ENCODE data around the gene LIM2. TPM values are rescaled to one million over a fixed set of nuclear protein-coding genes. Genes with fewer than 3 reads are reported as not detected.
A peak's percentile ranks its signal among the peaks of the same experiment; 100 is the strongest.

Gene LIM2
- total and polyA plus RNA-seq, 10 donors, result not detected

GRCh38 chr19:51341976-51342580 is 45.7 kb downstream of the LIM2 start, which contains the start of gene VSIG10L:
VSIG10L (minus strand) TSS chr19:51342139; CDS start chr19:51342124, 15 bp downstream.
- no peak for DNase-seq
- Histone ChIP-seq H3K27me3 (replicated peaks in 1 of 7) (peaks cover 0 to 12% (median 0%) of the 10 kb centered on the region in 7 donors), H3K4me3 (no peak within 1 kb of the TSS), H3K27ac (peak within 1 kb of the TSS in 2 of 8 donors; percentile 7 to 33), H3K36me3 (peaks cover 0 to 28% (median 13%) of the 10 kb centered on the region in 6 donors), H3K4me1 (peaks cover 9 to 63% (median 30%) of the 10 kb centered on the region in 6 donors), H3K9me3 (no peaks in the 10 kb centered on the region)
- 58 to 71% (median 58%) methylated on average over 3 of the region's 3 CpGs for WGBS, 5 donors
- no peak for TF ChIP-seq POLR2AphosphoS5 (IDR thresholded peaks at IDR 0.05)
- TF ChIP-seq POLR2A (IDR thresholded peaks at IDR 0.05), result no peak
- no peak for TF ChIP-seq CTCF (IDR thresholded peaks at IDR 0.05 in 8 of 11, conservative IDR thresholded peaks at IDR 0.05 in 3 of 11)
- intact Hi-C loops (cut with DNase I; ENCODE audit: low total_unique reads), result loop anchor here (10.0 kb wide), 1 partner anchor 53 kb away; the partner anchor contains the start of gene C19orf84

GRCh38 chr19:51341066-51341465 is 46.7 kb downstream of the LIM2 start:
- Histone ChIP-seq H3K4me3 (no peak overlapping the region), H3K27ac (peak overlapping the region in 1 of 8 donors; percentile 7), H3K9me3 (no peaks in the 10 kb centered on the region), H3K27me3 (replicated peaks in 1 of 7) (peaks cover 0 to 12% (median 0%) of the 10 kb centered on the region in 7 donors), H3K4me1 (peaks cover 9 to 63% (median 30%) of the 10 kb centered on the region in 6 donors), H3K36me3 (peaks cover 0 to 18% (median 9%) of the 10 kb centered on the region in 6 donors)
- intact Hi-C loops (cut with DNase I; ENCODE audit: low total_unique reads), result loop anchor here (10.0 kb wide), 1 partner anchor 54 kb away; the partner anchor contains the start of gene C19orf84
- WGBS, 5 donors, result 92 to 96% (median 94%) methylated on average over 17 to 18 of the region's 18 CpGs
- DNase-seq, result no peak
- TF ChIP-seq CTCF (IDR thresholded peaks at IDR 0.05 in 8 of 11, conservative IDR thresholded peaks at IDR 0.05 in 3 of 11) (no peak), POLR2AphosphoS5 (IDR thresholded peaks at IDR 0.05) (no peak), POLR2A (IDR thresholded peaks at IDR 0.05) (no peak)

- intact Hi-C loops (cut with DNase I; ENCODE audit: low total_unique reads), result loop anchor here (5.0 to 10.0 kb wide), 2 partner anchors 55 to 102 kb away; partner anchors contain the start of gene C19orf84
- WGBS, 5 donors, result 1 to 4% (median 3%) methylated on average over 46 to 107 of the region's 107 CpGs
These were observed 47.8 kb downstream of the LIM2 start for GRCh38 chr19:51339687-51340656.

More at GRCh38 chr19:51339687-51340656, 47.8 kb downstream of the LIM2 start:
- Histone ChIP-seq H3K36me3 (peaks cover 0 to 10% (median 4%) of the 10 kb centered on the region in 6 donors), H3K4me3 (peak overlapping the region; percentile 61 to 92 (median 72)), H3K4me1 (peaks cover 9 to 57% (median 29%) of the 10 kb centered on the region in 6 donors), H3K9me3 (no peaks in the 10 kb centered on the region), H3K27me3 (replicated peaks in 1 of 7) (peaks cover 0 to 12% (median 0%) of the 10 kb centered on the region in 7 donors), H3K27ac (peak overlapping the region in 7 of 8 donors; percentile 41 to 85 (median 69))
- peak; percentile 72 to 86 (median 80) for TF ChIP-seq POLR2AphosphoS5 (IDR thresholded peaks at IDR 0.05)
- TF ChIP-seq POLR2A (IDR thresholded peaks at IDR 0.05), result peak in 1 of 3 donors; percentile 23
- TF ChIP-seq CTCF (IDR thresholded peaks at IDR 0.05 in 8 of 11, conservative IDR thresholded peaks at IDR 0.05 in 3 of 11), result peak in 6 of 11 experiments; percentile 6 to 48 (median 41)
- DNase-seq, result peak; percentile 98
